ENCODE data around the gene ROM1.

ROM1 gene

DNA sequence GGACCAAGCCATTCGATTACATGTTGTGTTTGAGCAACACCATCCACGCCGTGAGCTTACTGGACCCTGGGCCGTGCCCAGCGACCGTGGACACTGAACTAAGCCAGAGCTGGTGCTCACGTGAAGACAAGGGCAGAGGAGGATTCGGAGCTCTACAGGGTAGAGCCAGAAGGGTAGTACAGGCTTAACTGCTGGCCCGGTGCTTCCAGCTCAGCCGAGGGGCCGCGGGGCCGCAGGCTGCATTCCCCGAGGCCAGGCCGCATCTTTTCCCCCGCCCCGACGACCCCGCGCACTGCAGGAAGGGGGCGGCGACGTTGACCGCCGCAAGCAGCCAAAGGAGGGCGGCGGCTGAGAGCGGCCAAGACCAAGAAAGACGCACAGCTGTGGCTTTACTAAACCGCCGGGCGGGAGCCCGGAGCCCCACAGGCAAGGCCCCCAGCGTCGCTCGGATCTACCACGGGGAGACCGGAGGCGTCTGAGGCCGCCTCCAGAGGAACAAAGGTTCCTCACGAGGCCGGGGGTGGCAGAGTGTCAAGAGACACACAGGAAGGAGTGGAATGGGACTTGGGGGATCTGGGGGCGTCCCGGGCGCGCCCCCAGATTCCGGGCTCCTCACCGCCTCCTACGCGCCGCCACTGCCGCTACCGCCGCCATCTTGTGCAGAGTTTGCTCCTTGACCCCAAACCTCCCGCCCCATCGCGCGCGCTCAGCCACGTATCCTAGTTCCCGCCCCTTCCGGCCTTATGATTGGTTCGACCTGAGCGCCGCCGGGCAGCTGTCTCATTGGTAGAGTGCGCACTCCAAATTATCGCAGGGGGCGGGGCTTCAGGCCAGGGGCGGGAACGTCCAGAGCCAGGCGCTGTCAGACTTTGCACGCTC lies 33.1 kb downstream of the ROM1 start, which contains the start of gene GANAB:
Gene GANAB (minus strand): TSS at position 668 of the 879 bp plus-strand sequence. CDS start 14 bp downstream, at position 654.
- H3K79me2 ChIP-seq (ENCODE audit: insufficient read depth, low read length) = peaks cover 49% of the 10 kb centered on the region
- no peaks in the 10 kb centered on the region for H3K36me3 ChIP-seq (ENCODE audit: low read length)
- no peaks in the 10 kb centered on the region for H3K9me2 ChIP-seq (replicated peaks; ENCODE audit: insufficient read depth, low read length)
- peak within 1 kb of the TSS; percentile 89 for H3K4me3 ChIP-seq (ENCODE audit: insufficient read depth, low read length, poor library complexity, severe bottlenecking)
- H3K27ac ChIP-seq (ENCODE audit: low read depth, low read length) = peak within 1 kb of the TSS; percentile 79
- no peaks in the 10 kb centered on the region for H4K20me1 ChIP-seq (ENCODE audit: low read depth, low read length)
- H3F3A ChIP-seq (ENCODE audit: insufficient read depth) = peaks cover 4% of the 10 kb centered on the region
- peak within 1 kb of the TSS; percentile 86 for H3K4me2 ChIP-seq (ENCODE audit: low read depth, low read length, poor library complexity, severe bottlenecking)
- H3K9ac ChIP-seq (ENCODE audit: low read length) = peak within 1 kb of the TSS; percentile 98
- no peaks in the 10 kb centered on the region for H3K27me3 ChIP-seq (ENCODE audit: low read length)
- H2AFZ ChIP-seq (ENCODE audit: low read depth, low read length, severe bottlenecking) = no peak within 1 kb of the TSS
- H3K9me3 ChIP-seq (ENCODE audit: insufficient read depth, low read length) = no peaks in the 10 kb centered on the region
- TF ChIP-seq CTCF (IDR thresholded peaks at IDR 0.05; ENCODE audit: insufficient read depth, low read length, poor library complexity, severe bottlenecking) = no peak
- no peak for TF ChIP-seq EZH2phosphoT487 (conservative IDR thresholded peaks at IDR 0.05; ENCODE audit: low read length)

DNA sequence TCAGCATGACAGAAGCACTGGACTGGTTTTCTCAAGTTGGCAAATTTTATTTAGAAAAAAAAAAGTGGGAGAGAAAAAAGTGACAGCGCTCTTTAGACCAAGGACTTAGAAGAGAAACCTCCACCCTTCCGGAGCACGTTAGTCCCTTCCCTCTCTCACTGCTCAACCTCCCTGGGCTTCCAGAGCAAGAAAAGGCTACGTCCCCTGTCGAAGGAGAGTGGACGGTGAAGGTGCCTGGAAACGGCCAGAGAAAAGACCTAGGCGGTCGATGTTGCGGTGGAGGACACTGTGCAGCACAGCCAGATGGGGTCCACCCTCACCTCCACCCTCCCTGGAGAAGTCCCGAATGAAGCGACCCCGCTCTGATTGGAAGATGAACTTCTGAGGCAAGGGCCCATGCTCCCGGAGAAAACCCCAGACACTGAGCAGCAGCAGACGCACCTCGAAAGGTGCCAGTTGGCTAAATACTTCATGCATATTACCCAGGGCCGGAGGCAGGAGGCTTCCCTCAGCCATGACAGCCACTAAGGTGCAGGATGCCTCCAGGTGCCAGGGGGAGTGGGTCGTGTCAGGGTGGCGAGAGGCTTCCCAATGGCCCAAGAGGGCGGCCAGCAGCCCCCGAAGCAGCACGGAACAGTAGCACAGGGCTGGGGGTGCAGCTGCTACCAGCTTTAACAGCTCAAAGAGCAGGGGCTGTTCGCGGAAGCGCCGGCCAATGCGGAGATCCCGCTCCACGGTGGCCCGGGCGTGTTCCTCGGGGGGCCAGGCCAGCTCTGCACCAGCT lies 34.0 kb downstream of the ROM1 start:
- H3K4me3 ChIP-seq (ENCODE audit: insufficient read depth, low read length, poor library complexity, severe bottlenecking) = no peak overlapping the region
- peak overlapping the region; percentile 98; the same call in 1 of the 2 replicates for H3K9ac ChIP-seq (ENCODE audit: low read length)
- TF ChIP-seq EZH2phosphoT487 (conservative IDR thresholded peaks at IDR 0.05; ENCODE audit: low read length) (no peak), CTCF (IDR thresholded peaks at IDR 0.05; ENCODE audit: insufficient read depth, low read length, poor library complexity, severe bottlenecking) (no peak)
- no peaks in the 10 kb centered on the region for H3K27me3 ChIP-seq (ENCODE audit: low read length)
- H3F3A ChIP-seq (ENCODE audit: insufficient read depth) = peaks cover 4% of the 10 kb centered on the region
- peak overlapping the region; percentile 21; the same call in 1 of the 2 replicates for H3K27ac ChIP-seq (ENCODE audit: low read depth, low read length)
- no peak overlapping the region for H2AFZ ChIP-seq (ENCODE audit: low read depth, low read length, severe bottlenecking)
- no peaks in the 10 kb centered on the region for H3K9me2 ChIP-seq (replicated peaks; ENCODE audit: insufficient read depth, low read length)
- H3K36me3 ChIP-seq (ENCODE audit: low read length) = no peaks in the 10 kb centered on the region
- peaks cover 52% of the 10 kb centered on the region for H3K79me2 ChIP-seq (ENCODE audit: insufficient read depth, low read length)
- peak overlapping the region; percentile 36 for H3K4me2 ChIP-seq (ENCODE audit: low read depth, low read length, poor library complexity, severe bottlenecking)
- no peaks in the 10 kb centered on the region for H3K9me3 ChIP-seq (ENCODE audit: insufficient read depth, low read length)
- H4K20me1 ChIP-seq (ENCODE audit: low read depth, low read length) = no peaks in the 10 kb centered on the region

DNA sequence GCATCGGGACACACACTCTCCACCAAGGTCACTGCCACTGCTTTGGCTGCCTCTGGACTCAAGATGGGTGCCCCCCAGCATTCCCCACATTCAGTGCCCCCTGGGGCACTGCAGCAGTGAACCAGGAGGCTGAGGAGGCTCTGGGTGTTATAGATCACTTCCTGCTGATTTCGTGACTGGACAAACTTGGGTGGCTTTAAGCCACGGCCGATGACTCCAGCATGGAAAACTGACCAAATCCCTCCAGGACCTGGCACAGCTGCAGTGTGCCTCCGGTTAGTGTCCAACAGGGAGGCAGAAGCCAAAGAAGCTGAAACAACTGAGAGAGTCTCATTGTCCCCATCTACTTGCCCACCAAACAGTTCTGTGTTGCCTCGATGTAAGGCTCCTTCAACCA lies 34.5 kb downstream of the ROM1 start:
- no peak overlapping the region for H3K9ac ChIP-seq (ENCODE audit: low read length)
- no peaks in the 10 kb centered on the region for H4K20me1 ChIP-seq (ENCODE audit: low read depth, low read length)
- TF ChIP-seq CTCF (IDR thresholded peaks at IDR 0.05; ENCODE audit: insufficient read depth, low read length, poor library complexity, severe bottlenecking) (no peak), EZH2phosphoT487 (conservative IDR thresholded peaks at IDR 0.05; ENCODE audit: low read length) (no peak)
- peaks cover 4% of the 10 kb centered on the region for H3F3A ChIP-seq (ENCODE audit: insufficient read depth)
- no peaks in the 10 kb centered on the region for H3K27me3 ChIP-seq (ENCODE audit: low read length)
- H3K4me3 ChIP-seq (ENCODE audit: insufficient read depth, low read length, poor library complexity, severe bottlenecking) = no peak overlapping the region
- H2AFZ ChIP-seq (ENCODE audit: low read depth, low read length, severe bottlenecking) = no peak overlapping the region
- H3K27ac ChIP-seq (ENCODE audit: low read depth, low read length) = no peak overlapping the region
- peaks cover 55% of the 10 kb centered on the region for H3K79me2 ChIP-seq (ENCODE audit: insufficient read depth, low read length)
- no peak overlapping the region for H3K4me2 ChIP-seq (ENCODE audit: low read depth, low read length, poor library complexity, severe bottlenecking)
- H3K9me2 ChIP-seq (replicated peaks; ENCODE audit: insufficient read depth, low read length) = no peaks in the 10 kb centered on the region
- H3K36me3 ChIP-seq (ENCODE audit: low read length) = no peaks in the 10 kb centered on the region
- H3K9me3 ChIP-seq (ENCODE audit: insufficient read depth, low read length) = no peaks in the 10 kb centered on the region

Measured in SU-DHL-6 (cell line).